ENCODE results near the gene SHB.

The SHB gene

DNA sequence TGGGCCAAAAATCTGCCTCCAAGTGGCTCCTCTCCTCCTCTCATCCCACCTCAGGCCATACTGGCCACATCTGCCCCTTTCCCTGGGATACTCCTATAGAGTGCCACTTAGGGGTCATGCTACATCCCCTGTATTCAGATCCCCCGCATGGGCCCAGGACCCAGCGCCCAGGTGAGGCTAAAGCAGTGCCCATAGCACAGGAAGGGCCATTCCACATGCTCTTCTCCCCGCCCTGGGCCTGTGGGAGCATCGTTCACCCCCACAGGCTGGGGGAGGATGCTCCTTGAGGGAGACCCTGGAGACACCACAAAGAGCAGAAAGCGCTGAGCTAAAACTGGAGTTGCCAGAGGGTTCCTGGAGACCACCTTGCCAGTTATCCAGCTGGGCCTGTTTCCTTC is 112.6 kb downstream of the SHB start:
- no peak overlapping the region for H3K4me3 ChIP-seq
- DNase-seq (ENCODE audit: low spot score) = no peak
- TF ChIP-seq, protein P1, sequence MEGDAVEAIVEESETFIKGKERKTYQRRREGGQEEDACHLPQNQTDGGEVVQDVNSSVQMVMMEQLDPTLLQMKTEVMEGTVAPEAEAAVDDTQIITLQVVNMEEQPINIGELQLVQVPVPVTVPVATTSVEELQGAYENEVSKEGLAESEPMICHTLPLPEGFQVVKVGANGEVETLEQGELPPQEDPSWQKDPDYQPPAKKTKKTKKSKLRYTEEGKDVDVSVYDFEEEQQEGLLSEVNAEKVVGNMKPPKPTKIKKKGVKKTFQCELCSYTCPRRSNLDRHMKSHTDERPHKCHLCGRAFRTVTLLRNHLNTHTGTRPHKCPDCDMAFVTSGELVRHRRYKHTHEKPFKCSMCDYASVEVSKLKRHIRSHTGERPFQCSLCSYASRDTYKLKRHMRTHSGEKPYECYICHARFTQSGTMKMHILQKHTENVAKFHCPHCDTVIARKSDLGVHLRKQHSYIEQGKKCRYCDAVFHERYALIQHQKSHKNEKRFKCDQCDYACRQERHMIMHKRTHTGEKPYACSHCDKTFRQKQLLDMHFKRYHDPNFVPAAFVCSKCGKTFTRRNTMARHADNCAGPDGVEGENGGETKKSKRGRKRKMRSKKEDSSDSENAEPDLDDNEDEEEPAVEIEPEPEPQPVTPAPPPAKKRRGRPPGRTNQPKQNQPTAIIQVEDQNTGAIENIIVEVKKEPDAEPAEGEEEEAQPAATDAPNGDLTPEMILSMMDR (IDR thresholded peaks at IDR 0.05) = no peak
- H3K27ac ChIP-seq = no peak overlapping the region

DNA sequence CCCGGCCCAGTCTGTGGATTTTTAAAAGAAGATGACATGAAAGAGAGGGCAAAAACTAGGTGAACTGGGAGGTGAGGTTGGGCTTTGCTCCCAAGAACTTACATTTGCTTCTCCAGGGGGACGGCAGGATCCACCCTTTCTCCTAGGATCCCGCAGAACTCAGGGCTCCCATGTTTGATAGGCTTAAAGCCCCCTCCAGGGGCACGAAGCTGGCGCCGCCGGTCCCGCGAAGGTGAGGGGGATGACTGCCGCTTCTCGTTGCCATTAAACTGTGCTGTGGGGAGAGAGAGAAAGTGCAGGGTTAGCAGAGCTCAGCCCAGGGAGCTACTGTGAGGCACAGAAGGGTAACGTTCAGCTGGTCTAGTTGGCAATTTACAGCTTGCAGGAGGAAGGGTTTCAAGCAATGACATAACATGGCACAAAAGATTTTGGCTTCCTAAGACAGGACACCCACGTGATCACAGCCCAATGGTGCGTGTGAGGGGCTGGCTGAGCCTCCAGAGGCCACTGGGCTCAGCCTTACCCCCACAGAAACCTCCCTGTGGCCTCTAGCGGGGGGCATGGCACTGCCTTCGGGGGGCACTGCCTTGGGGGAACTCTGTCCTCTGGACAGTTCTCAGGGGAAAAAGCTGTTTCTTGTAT is 113.1 kb downstream of the SHB start:
- TF ChIP-seq, protein P1 (IDR thresholded peaks at IDR 0.05) = no peak
- DNase-seq (ENCODE audit: low spot score) = no peak
- H3K27ac ChIP-seq = no peak overlapping the region
- no peak overlapping the region for H3K4me3 ChIP-seq

DNA sequence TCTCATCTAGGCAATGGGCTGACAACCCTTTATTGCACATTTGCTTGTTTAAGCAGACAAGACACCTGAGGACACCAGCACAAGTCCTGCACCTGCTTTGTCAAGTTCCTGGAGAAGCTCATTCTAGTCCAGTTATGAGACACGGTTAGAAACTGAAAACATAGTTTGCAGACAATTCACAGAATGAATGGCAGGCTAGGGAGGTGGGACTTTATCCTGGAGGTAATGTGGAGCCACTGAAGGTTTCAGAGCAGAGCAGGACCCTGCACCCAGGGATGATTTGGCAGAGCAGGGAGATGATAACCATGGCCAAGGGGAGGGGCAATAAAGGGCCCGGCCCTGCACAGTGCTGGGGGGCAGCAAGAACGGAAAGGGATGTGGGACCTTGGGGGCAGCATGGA is 114.4 kb downstream of the SHB start:
- Histone ChIP-seq H3K4me3 (no peak overlapping the region), H3K27ac (peak overlapping the region in 1 of 2 donors; percentile 52)
- DNase-seq (ENCODE audit: low spot score) = no peak
- TF ChIP-seq, protein P1 (IDR thresholded peaks at IDR 0.05) = no peak

DNA sequence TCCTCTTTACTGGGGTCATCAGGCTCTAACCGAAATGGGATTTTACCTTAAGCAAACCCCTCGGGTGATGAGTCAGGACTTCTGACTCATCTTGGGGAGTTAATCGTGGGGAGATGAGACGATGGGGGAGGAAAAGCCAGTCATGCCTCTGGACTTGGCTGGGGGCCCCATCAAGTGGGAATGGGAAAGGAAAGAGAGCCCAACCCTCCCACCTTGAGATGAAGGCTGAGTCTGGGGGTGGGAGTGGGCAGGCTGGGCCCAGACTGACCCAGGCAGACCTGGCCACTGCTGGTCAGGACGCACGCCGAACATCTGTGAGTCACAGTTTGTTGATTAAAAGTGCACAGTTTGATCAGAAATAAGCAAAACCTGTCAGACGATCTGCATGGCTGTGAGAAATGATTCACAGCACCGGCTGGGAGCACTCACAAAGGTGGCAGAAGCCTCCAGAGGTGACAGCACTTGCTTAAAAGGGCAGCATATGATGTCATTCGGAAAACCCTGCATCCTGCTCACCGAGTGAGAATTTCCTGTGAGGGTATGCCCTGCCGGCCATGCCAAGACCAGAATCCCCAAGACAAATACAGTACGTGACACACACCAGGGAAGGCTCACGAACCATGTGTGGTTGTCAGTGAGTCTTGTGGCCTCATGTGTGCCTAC is 115.1 kb downstream of the SHB start:
- no peak for DNase-seq (ENCODE audit: low spot score)
- TF ChIP-seq, protein P1 (IDR thresholded peaks at IDR 0.05) = no peak
- Histone ChIP-seq H3K4me3 (no peak overlapping the region), H3K27ac (peak overlapping the region; percentile 11 to 52)

DNA sequence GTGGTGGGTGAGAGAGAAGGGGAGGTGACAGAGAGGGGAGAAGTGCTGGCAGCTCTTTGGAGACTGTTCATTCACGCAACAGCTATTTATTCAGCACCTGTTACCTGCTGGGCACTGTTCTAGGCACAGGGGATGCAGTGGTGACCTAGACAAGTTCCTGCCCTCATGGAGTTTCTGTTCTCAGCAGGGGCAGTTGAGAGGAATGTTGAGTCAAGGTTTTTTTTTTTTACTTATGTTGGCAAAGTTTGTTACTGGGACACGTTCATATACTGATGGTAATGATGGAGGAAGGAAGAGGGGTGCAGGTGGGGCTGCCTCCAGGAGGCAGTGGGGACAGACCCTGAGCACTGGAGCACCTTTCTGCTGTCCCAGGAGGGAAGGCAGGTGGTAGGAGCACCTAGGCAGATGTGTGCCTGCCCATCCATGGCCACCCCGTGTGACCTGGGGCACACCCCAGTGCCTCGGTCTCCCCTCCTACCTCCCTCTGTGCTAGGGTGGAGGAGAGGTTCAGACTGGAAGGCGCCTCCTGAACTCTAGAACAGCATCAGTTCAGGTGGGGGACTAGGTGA is 115.7 kb downstream of the SHB start:
- H3K4me3 ChIP-seq = no peak overlapping the region
- no peak for DNase-seq (ENCODE audit: low spot score)
- TF ChIP-seq, protein P1 (IDR thresholded peaks at IDR 0.05) = no peak
- H3K27ac ChIP-seq = peak overlapping the region; percentile 11 to 52

DNA sequence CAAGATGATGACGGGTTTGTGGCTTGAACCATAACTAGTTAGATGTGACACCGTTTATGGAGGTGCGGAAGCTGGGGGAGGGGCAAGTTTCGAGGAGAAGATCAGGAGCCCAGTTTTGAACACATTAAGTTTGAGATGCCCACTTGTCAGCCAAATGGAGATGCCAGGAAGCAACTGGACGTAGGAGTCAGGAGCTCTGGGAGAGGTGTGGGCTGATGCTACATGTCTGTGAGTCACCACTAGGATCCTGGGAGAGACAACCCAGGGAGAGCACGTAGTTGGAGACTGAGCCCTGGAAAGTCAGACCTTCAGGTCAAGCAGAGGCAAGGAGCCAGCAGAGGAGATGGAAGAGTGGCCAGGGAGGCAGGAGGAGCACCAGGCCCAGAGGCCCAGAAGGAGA is 116.3 kb downstream of the SHB start:
- Histone ChIP-seq H3K27ac (no peak overlapping the region), H3K4me3 (no peak overlapping the region)
- TF ChIP-seq, protein P1 (IDR thresholded peaks at IDR 0.05) = no peak
- DNase-seq (ENCODE audit: low spot score) = no peak
